SH-SY5Y (cell line): ENCODE data around the gene CYBA.

Source experiments
- GATA2 ChIP-seq: IDR thresholded peaks from 2 replicates; pipeline ENCODE4 v1.6.1; 2011; ENCODE audit warnings: mild to moderate bottlenecking, low read depth, low read length
- GATA3 ChIP-seq: IDR thresholded peaks from 2 replicates; pipeline ENCODE4 v1.6.1; 2011; ENCODE audit warnings: low read depth, mild to moderate bottlenecking, low read length, moderate library complexity

GRCh38 chr16:88691129-88691813 is 40.4 kb upstream of the CYBA start:
- TF ChIP-seq GATA2, result no peak
- no peak for TF ChIP-seq GATA3
